HCT116 (cell line): ENCODE results near the gene SLC2A9.

ENCODE experiments used
- EGR1 ChIP-seq: IDR thresholded peaks from 2 replicates; pipeline ENCODE4 v1.6.1; 2012; ENCODE audit warnings: low read depth
- EZH2 ChIP-seq: fragments of 200-600 bp; sonication (generic); IDR thresholded peaks from 2 replicates; pipeline ENCODE4 v1.6.1; 2017; ENCODE audit warnings: antibody characterized with exemption, mixed run types
- MAX ChIP-seq: IDR thresholded peaks from 2 replicates; pipeline ENCODE4 v1.6.1; 2012
- POLR2A ChIP-seq: IDR thresholded peaks from 2 replicates; pipeline ENCODE4 v1.7.0; 2011; ENCODE audit warnings: borderline replicate concordance; ENCODE audit not compliant: insufficient read depth, insufficient read length; ENCODE audit errors: extremely low read depth
- POLR2AphosphoS5 ChIP-seq: IDR thresholded peaks from 2 replicates; pipeline ENCODE4 v1.6.1; 2011; ENCODE audit warnings: mild to moderate bottlenecking, low read depth, low read length, moderate library complexity
- SIN3A ChIP-seq: IDR thresholded peaks from 2 replicates; pipeline ENCODE4 v1.6.1; 2012; ENCODE audit warnings: low read depth
- SP1 ChIP-seq: IDR thresholded peaks from 2 replicates; pipeline ENCODE4 v1.6.1; 2012; ENCODE audit warnings: low read depth
- ZNF274 ChIP-seq: fragments of 200-500 bp; sonication (Bioruptor generic); IDR thresholded peaks from 2 replicates; pipeline ENCODE4 v1.6.1; 2014; ENCODE audit warnings: mild to moderate bottlenecking, low read depth, low read length, inconsistent platforms
- TF ChIP-seq, protein P1 (sequence below), 3 experiments: fragments of 200-600 bp in 1 of 3; sonication (generic) in 1 of 3; IDR thresholded peaks in 2 of 3; conservative IDR thresholded peaks in 1 of 3; 2 replicates each; pipeline ENCODE4 v1.5.1; 2012 to 2017; ENCODE audit warnings: low read depth in 2 of 3, low read length in 2 of 3, antibody characterized with exemption in 1 of 3, borderline replicate concordance in 1 of 3, control low read depth in 1 of 3, mild to moderate bottlenecking in 1 of 3, mixed read lengths in 1 of 3, mixed run types in 1 of 3, moderate library complexity in 1 of 3; ENCODE audit not compliant: insufficient read depth in 1 of 3
- TF ChIP-seq, protein P2 (sequence below): IDR thresholded peaks from 2 replicates; pipeline ENCODE4 v1.6.1; 2012; ENCODE audit warnings: low read depth
- TF ChIP-seq, protein P3 (sequence below): IDR thresholded peaks from 2 replicates; pipeline ENCODE4 v1.6.1; 2012

GRCh38 chr4:9895333-9895705 lies 126.0 kb downstream of the SLC2A9 start:
- no peak for TF ChIP-seq ZNF274
- no peak for TF ChIP-seq POLR2A
- no peak for TF ChIP-seq MAX
- TF ChIP-seq, protein P1, sequence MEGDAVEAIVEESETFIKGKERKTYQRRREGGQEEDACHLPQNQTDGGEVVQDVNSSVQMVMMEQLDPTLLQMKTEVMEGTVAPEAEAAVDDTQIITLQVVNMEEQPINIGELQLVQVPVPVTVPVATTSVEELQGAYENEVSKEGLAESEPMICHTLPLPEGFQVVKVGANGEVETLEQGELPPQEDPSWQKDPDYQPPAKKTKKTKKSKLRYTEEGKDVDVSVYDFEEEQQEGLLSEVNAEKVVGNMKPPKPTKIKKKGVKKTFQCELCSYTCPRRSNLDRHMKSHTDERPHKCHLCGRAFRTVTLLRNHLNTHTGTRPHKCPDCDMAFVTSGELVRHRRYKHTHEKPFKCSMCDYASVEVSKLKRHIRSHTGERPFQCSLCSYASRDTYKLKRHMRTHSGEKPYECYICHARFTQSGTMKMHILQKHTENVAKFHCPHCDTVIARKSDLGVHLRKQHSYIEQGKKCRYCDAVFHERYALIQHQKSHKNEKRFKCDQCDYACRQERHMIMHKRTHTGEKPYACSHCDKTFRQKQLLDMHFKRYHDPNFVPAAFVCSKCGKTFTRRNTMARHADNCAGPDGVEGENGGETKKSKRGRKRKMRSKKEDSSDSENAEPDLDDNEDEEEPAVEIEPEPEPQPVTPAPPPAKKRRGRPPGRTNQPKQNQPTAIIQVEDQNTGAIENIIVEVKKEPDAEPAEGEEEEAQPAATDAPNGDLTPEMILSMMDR (IDR thresholded peaks at IDR 0.05 in 2 of 3, conservative IDR thresholded peaks at IDR 0.05 in 1 of 3; ENCODE audit: borderline replicate concordance in 1 of 3, insufficient read depth in 1 of 3, low read depth in 2 of 3, low read length in 2 of 3), result no peak
- TF ChIP-seq SIN3A, result no peak
- TF ChIP-seq, protein P2, sequence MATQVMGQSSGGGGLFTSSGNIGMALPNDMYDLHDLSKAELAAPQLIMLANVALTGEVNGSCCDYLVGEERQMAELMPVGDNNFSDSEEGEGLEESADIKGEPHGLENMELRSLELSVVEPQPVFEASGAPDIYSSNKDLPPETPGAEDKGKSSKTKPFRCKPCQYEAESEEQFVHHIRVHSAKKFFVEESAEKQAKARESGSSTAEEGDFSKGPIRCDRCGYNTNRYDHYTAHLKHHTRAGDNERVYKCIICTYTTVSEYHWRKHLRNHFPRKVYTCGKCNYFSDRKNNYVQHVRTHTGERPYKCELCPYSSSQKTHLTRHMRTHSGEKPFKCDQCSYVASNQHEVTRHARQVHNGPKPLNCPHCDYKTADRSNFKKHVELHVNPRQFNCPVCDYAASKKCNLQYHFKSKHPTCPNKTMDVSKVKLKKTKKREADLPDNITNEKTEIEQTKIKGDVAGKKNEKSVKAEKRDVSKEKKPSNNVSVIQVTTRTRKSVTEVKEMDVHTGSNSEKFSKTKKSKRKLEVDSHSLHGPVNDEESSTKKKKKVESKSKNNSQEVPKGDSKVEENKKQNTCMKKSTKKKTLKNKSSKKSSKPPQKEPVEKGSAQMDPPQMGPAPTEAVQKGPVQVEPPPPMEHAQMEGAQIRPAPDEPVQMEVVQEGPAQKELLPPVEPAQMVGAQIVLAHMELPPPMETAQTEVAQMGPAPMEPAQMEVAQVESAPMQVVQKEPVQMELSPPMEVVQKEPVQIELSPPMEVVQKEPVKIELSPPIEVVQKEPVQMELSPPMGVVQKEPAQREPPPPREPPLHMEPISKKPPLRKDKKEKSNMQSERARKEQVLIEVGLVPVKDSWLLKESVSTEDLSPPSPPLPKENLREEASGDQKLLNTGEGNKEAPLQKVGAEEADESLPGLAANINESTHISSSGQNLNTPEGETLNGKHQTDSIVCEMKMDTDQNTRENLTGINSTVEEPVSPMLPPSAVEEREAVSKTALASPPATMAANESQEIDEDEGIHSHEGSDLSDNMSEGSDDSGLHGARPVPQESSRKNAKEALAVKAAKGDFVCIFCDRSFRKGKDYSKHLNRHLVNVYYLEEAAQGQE, result no peak
- TF ChIP-seq, protein P3, sequence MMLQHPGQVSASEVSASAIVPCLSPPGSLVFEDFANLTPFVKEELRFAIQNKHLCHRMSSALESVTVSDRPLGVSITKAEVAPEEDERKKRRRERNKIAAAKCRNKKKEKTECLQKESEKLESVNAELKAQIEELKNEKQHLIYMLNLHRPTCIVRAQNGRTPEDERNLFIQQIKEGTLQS, result no peak
- TF ChIP-seq EGR1, result no peak
- no peak for TF ChIP-seq POLR2AphosphoS5
- TF ChIP-seq SP1, result no peak
- no peak for TF ChIP-seq EZH2
